HFF-Myc (cell line): ENCODE results near the gene CCT8L2.
"Not testable (repeated sequence)": the region's sequence is repeated elsewhere in the genome, so short reads cannot be mapped to it uniquely, and the experiment has no call there.

Experiments used
- DNase-seq: peaks from one replicate; pipeline ENCODE4 v3.0.0-alpha.2; 2011; ENCODE audit warnings: low read depth; ENCODE audit errors: extremely low read depth
- H3K4me3 ChIP-seq: replicated peaks from 2 replicates; pipeline ENCODE4 v1.5.1; 2011; ENCODE audit warnings: low read depth, mild to moderate bottlenecking, control low read depth, low read length
- TF ChIP-seq, protein P1 (sequence below): IDR thresholded peaks from 2 replicates; pipeline ENCODE4 v1.5.1; 2012; ENCODE audit warnings: mild to moderate bottlenecking, low read depth, low read length, control low read depth; ENCODE audit errors: missing control alignments

Gene CCT8L2

DNA sequence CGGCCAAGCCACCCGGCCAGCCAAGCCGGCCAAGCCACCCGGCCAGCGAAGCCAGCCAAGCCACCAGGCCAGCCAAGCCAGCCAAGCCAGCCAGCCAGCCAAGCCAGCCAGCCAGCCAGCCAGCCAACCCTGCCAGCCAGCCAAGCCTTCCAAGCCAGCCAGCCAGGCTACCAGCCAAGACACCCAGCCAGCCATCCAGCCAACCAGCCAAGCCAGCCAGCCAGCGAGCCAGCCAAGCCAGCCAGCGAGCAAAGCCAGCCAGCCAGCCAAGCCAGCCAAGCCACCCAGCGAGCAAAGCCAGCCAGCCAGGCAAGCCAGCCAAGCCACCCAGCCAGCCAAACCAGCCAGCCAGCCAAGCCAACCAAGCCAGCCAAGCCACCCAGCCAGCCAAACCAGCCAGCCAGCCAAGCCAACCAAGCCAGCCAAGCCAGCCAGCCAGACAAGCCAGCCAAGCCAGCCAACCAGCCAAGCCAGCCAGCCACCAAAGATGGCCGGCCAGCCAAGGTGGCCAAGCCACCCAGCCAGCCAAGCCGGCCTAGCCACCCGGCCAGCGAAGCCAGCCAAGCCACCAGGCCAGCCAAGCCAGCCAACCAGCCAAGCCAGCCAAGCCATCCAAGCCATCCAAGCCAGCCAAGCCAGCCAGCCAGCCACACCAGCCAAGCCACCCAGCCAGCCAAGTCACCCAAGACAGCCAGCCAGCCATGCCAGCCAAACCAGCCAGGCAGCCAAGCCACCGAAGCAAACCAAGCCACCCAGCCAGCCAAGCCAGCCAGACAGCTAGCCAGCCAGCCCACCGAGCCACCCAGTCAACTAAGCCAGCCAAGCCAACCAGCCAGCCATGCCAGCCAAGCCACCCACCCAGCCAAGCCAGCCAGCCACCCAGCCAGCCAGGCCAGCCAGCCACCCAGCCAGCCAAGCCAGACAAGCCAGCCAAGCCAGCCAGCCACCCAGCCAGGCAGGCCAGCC, 28.8 kb downstream of the CCT8L2 start:
- H3K4me3 ChIP-seq: no peak overlapping the region
- TF ChIP-seq, protein P1, sequence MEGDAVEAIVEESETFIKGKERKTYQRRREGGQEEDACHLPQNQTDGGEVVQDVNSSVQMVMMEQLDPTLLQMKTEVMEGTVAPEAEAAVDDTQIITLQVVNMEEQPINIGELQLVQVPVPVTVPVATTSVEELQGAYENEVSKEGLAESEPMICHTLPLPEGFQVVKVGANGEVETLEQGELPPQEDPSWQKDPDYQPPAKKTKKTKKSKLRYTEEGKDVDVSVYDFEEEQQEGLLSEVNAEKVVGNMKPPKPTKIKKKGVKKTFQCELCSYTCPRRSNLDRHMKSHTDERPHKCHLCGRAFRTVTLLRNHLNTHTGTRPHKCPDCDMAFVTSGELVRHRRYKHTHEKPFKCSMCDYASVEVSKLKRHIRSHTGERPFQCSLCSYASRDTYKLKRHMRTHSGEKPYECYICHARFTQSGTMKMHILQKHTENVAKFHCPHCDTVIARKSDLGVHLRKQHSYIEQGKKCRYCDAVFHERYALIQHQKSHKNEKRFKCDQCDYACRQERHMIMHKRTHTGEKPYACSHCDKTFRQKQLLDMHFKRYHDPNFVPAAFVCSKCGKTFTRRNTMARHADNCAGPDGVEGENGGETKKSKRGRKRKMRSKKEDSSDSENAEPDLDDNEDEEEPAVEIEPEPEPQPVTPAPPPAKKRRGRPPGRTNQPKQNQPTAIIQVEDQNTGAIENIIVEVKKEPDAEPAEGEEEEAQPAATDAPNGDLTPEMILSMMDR: no peak
- no peak for DNase-seq

DNA sequence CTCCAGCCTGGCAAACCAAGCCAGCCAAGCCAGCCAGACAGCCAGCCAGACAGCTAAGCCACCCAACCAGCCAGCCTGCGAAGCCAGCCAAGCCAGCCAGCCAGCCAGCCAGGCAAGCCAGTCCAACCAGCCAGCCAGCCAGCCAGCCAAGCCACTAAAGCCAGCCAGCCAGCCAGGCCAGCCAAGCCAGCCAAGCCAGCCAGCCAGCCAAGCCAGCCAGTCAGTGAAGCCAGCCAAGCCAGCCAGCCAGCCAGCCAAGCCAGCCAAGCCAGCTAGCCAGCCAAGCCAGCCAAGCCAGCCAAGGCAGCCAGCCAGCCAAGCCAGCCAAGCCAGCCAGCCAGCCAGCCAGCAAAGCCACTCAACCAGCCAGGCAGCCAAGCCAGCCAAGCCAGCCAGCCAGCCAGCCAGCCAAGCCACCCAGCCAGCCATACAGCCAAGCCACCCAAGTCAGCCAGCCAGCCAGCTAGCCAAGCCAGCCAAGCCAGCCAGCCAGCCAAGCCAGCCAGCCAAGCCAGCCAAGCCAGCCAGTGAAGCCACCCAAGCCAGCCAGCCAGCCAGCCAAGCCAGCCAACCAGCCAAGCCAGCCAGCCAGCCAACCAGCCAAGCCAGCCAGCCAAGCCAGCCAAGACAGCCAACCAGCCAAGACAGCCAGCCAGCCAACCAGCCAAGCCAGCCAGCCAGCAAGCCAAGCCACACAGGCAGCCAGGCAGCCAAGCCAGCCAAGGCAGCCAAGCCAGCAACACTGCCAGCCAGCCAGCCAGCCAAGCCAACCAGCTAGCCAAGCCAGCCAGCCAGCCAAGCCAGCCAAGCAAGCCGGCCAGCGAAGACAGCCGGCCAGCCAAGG, 29.7 kb downstream of the CCT8L2 start:
- no peak overlapping the region for H3K4me3 ChIP-seq
- DNase-seq: no peak
- TF ChIP-seq, protein P1: no peak

DNA sequence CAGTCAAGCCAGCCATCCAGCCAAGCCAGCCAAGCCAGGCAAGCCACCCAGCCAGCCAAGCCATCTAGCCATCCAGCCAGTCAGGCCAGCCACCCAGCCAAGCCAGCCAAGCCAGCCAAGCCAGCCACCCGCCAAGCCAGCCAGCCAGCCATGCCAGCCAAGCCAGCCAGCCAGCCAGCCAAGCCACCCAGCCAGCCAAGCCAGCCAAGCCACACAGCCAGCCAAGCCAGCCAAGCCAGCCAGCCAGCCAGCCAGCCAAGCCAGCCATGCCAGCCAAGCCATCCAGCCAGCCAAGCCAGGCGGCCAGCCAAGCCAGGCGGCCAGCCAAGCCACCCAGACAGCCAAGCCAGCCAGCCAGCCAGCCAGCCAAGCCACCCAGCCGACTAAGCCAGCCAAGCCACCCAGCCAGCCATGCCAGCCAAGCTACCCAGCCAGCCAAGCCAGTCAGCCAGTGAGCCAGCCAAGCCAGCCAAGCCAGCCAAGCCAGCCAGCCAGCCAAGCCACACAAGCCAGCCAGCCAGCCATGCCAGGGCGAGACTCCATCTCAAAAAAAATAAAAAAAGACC, 31.4 kb downstream of the CCT8L2 start:
- not testable (repeated sequence) for H3K4me3 ChIP-seq, DNase-seq

DNA sequence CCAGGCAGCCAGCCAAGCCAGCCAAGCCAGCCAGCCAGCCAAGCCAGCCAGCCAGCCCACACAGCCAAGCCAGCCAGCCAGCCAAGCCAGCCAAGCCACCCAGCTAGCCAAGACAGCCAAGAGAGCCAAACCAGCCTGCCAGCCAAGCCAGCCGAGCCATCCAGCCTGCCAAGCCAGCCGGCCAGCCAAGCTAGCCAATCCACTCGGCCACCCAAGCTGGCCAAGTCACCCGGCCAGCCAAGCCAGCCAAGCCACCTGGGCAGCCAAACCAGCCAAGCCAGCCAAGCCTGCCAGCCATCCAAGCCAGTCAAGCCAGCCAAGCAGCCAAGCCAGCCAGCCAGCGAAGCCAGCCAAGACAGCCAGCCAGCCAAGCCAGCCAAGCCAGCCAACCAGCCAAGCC, 32.0 kb downstream of the CCT8L2 start:
- not testable (repeated sequence) for DNase-seq, H3K4me3 ChIP-seq

DNA sequence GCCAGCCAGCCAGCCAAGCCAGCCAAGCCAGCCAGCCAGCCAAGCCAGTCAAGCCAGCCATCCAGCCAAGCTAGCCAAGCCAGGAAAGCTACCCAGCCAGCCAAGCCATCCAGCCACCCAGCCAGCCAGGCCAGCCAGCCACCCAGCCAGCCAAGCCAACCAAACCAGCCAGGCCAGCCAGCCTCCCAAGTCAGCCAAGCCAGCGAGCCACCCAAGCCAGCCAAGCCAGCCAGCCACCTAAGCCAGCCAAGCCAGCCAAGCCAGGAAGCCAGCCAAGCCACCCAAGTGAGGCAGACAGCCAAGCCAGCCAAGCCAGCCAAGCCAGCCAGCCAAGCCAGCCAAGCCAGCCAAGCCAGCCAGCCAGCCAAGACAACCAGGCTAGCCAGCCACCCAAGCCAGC, 32.6 kb downstream of the CCT8L2 start:
- DNase-seq, H3K4me3 ChIP-seq: not testable (repeated sequence)

DNA sequence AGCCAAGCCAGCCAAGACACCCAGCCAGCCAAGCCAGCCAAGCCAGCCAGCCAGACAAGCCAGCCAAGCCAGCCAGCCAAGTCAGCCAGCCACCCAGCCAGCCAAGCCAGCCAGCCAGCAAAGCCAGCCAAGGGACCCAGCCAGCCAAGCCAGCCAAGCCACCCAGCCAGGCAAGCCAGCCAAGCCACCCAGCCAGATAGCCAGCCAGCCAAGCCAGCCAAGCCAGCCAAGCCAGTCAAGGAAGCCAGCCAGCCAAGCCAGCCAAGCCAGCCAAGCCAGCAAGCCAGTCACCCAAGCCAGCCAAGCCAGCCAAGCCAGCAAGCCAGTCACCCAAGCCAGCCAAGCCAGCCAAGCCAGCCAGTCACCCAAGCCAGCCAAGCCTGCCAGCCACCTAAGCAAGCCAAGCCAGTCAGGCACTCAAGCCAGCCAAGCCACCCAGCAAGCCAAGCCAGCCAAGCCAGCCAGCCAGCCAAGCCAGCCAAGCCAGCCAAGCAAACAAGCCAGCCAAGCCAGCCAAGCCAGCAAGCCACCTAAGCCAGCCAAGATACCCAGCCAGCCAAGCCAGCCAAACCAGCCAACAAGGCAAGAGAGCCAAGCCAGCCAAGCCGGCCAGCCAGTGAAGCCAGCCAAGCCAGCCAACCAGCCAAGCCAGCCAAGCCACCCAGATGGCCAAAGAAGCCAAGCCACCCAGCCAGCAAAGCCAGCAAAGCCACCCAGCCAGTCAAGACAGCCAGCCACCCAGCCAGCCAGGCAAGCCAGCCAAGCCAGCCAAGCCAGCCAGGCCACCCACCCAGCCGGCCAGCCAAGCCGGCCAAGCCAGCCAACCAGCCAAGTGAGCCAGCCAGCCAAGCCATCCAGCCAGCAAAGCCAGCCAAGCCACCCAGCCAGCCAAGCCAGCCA, 33.3 kb downstream of the CCT8L2 start:
- TF ChIP-seq, protein P1: no peak
- H3K4me3 ChIP-seq: no peak overlapping the region
- no peak for DNase-seq

DNA sequence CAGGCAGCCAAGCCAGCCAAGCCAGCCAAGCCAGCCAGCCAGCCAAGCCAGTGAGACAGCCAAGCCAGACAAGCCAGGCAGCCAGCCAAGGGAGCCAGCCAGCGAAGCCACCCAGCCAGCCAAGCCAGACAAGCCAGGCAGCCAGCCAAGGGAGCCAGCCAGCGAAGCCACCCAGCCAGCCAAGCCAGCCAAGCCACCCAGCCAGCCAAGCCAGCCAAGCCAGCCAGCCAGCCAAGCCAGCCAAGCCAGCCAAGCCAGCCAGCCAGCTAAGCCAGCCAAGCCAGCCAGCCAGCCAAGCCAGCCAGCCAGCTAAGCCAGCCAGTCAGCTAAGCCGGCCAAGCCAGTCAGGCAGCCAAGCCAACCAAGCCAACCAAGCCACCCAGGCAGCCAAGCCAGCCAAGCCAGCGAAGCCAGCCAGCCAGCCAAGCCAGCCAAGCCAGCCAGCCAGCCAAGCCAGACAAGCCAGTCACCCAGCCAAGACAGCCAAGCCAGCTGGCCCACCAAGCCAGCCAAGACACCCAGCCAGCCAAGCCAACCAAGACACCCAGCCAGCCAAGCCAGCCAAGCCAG, 34.1 kb downstream of the CCT8L2 start:
- DNase-seq, H3K4me3 ChIP-seq: not testable (repeated sequence)

DNA sequence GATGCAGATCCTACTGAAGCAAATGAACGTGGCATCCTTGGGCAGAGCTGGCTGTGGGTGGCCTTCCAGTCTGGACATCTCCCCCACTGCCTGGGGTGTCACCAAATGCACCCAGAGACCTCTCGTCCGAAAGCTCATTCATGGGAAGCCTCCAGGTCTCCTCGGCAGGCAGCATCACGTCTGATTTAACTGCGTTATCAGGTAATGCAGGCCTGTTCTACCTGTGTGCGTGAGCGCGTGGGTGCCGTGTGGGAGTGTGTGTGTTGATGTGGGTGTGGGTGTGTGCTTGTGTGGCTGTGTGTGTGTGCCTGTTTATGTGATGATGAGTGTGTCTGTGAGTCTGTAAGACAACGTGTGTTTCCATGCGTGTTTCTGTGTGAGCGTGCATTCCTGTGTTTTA, 35.1 kb downstream of the CCT8L2 start:
- DNase-seq, H3K4me3 ChIP-seq: not testable (repeated sequence)

DNA sequence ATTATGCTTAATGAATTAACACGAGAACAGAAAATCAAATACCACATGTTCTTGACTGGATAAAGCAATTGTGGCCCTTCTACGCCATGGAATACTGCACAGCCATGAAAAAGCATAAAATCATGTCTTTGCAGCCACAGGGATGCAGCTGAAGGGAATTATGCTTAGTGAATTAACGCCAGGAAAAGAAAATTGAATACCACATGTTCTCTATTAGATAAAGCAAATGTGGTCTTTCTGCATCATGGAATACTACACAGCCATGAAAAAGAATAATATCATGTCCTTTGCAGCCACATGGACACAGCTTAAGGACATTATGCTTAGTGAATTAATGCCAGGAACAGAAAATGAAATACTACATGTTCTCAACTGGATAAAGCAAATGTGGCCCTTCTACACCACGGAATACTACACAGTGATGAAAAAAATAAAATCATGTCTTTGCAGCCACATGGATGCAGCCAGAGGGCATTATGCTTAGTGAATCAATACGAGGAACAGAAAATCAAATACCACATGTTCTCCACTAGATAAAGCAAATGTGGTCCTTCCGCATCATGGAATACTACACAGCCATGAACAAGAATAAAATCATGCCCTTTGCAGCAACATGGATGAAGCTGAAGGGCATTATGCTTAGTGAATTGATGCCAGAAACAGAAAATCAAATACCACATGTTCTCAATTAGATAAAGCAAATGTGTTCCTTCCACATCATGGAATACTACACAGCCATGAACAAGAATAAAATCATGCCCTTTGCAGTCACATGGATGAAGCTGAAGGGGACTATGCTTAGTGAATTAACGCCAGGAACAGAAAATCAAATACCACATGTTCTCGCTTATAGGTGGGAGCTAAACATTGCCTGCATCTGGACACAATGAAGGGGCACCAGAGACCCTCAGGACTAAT, 37.3 kb downstream of the CCT8L2 start:
- DNase-seq, H3K4me3 ChIP-seq: not testable (repeated sequence)

DNA sequence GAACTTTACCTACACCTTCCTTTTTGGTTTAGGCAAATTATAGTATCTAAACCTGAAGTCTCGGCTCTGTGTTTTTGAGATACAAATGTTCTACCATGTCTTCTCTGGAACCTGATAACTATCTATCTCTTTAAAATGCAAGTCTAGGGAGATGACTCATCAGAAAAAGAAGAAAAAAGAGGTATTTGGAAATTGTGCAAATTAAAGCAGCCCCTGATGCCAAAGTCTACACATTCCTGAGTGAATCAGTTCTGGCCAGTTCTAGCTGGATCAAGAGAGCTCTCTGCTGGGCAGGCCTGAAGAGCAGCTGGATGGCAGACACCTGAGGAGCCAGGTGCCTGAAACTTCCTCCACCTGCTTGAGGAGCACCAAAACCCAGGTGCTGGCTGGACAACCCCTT, 49.3 kb downstream of the CCT8L2 start:
- DNase-seq, H3K4me3 ChIP-seq: not testable (repeated sequence)
